K562 (cell line): ENCODE measurements around the gene CCSAP. TPM values are rescaled to one million over a fixed set of nuclear protein-coding genes. Genes with fewer than 3 reads are reported as not detected.

Experiments used
- ATAC-seq: fragments of 200-7000 bp; cut with Tn5 transposase; 3 replicates; pipeline ENCODE4 v1.9.1; 2020; ENCODE audit warnings: moderate library complexity
- BruUV-seq: library from RNA; stranded (reverse); fragments of 400-500 nt; replicated peaks from 2 replicates; lab custom pipeline; 2021; lab: Mats Ljungman, UMichigan
- CTCF ChIA-PET: fragments of 300-600 bp; formaldehyde crosslinking; extraction: SDS; loops from one replicate; lab custom pipeline; 2021; ENCODE audit warnings: low intra/inter-chr PET ratio; lab: Yijun Ruan, JAX
- POLR2A ChIA-PET: fragments of 300-600, 350-650 bp; sonication (Branson Sonifier 250); formaldehyde crosslinking; extraction: SDS; loops from one replicate; lab custom pipeline; 2021; ENCODE audit warnings: antibody characterized with exemption, inconsistent platforms; lab: Yijun Ruan, JAX
- DNase-seq, 4 experiments: peaks; one replicate each; pipeline versions ENCODE4 v3.0.0 to v3.0.0-alpha.2; 2011 to 2018; ENCODE audit warnings: low spot score in 3 of 4, mixed read lengths in 3 of 4; ENCODE audit errors: extremely low read depth in 1 of 4
- FAIRE-seq: peaks from 2 replicates; lab custom pipeline; 2011; peaks lifted over from hg19 to GRCh38; lab: Jason Lieb, UNC
- H2AFZ ChIP-seq: 2 replicates; pipeline ENCODE4 v1.6.0; 2011; ENCODE audit warnings: low read depth, low read length, control low read depth, inconsistent platforms
- H3K27ac ChIP-seq: fragments of 200-600 bp; 3 replicates; pipeline ENCODE4 v1.8.0; 2011; ENCODE audit warnings: low read depth, mild to moderate bottlenecking, control low read depth, inconsistent platforms, low read length, moderate library complexity, mixed read lengths; ENCODE audit errors: extremely low read depth
- H3K27me3 ChIP-seq, 2 experiments: fragments of 300-600 bp in 1 of 2; 2 replicates in 1 of 2; 3 replicates in 1 of 2; pipeline versions ENCODE4 v1.6.0 to v1.8.0; 2011; ENCODE audit warnings: inconsistent platforms in 2 of 2, low read length in 2 of 2, mild to moderate bottlenecking in 1 of 2, mixed read lengths in 1 of 2, moderate library complexity in 1 of 2; ENCODE audit not compliant: control insufficient read depth in 2 of 2, insufficient read depth in 2 of 2
- H3K36me3 ChIP-seq: fragments of 300-600 bp; 3 replicates; pipeline ENCODE4 v1.8.0; 2011; ENCODE audit warnings: mild to moderate bottlenecking, low read length, inconsistent platforms; ENCODE audit not compliant: control insufficient read depth, insufficient read depth
- H3K4me1 ChIP-seq, 2 experiments: fragments of 200-600 bp in 1 of 2; replicated peaks in 1 of 2; 2 replicates in 1 of 2; 3 replicates in 1 of 2; pipeline versions ENCODE4 v1.5.1 to v1.8.0; 2011; ENCODE audit warnings: inconsistent platforms in 2 of 2, low read length in 2 of 2, mild to moderate bottlenecking in 1 of 2, mixed read lengths in 1 of 2, moderate library complexity in 1 of 2; ENCODE audit not compliant: control insufficient read depth in 2 of 2, insufficient read depth in 2 of 2
- H3K4me2 ChIP-seq: 2 replicates; pipeline ENCODE4 v1.6.1; 2011; ENCODE audit warnings: low read length, control low read depth, inconsistent platforms, mixed read lengths; ENCODE audit not compliant: insufficient read depth
- H3K4me3 ChIP-seq: fragments of 200-600 bp; sonication (generic), shearing (Covaris generic); 2 replicates; pipeline ENCODE4 v1.5.1; 2016; ENCODE audit warnings: control low read depth, inconsistent platforms
- H3K79me2 ChIP-seq: fragments of 200-600 bp; 3 replicates; pipeline ENCODE4 v1.8.0; 2011; ENCODE audit warnings: low read length, inconsistent platforms; ENCODE audit not compliant: control insufficient read depth, insufficient read depth
- H3K9ac ChIP-seq, 2 experiments: 2 replicates each; pipeline versions ENCODE4 v1.6.0 to v1.6.1; 2011; ENCODE audit warnings: low read depth in 2 of 2, low read length in 2 of 2, control low read depth in 1 of 2, inconsistent platforms in 1 of 2, mild to moderate bottlenecking in 1 of 2, mixed read lengths in 1 of 2; ENCODE audit not compliant: insufficient read depth in 1 of 2
- H3K9me1 ChIP-seq: one replicate; pipeline ENCODE4 v1.6.0; 2011; ENCODE audit warnings: inconsistent platforms, mild to moderate bottlenecking, low read length, moderate library complexity; ENCODE audit not compliant: control insufficient read depth, insufficient read depth
- H3K9me3 ChIP-seq: replicated peaks from 2 replicates; pipeline ENCODE4 v1.5.1; 2011; ENCODE audit warnings: low read depth, low read length, inconsistent platforms; ENCODE audit not compliant: control insufficient read depth, insufficient read depth
- H4K20me1 ChIP-seq: replicated peaks from 2 replicates; pipeline ENCODE4 v1.6.1; 2011; ENCODE audit warnings: low read length, inconsistent platforms, mixed read lengths; ENCODE audit not compliant: control insufficient read depth, insufficient read depth
- CBX1 ChIP-seq: sonication (generic); IDR thresholded peaks from 2 replicates; pipeline ENCODE4 v1.6.1; 2016; ENCODE audit warnings: antibody characterized with exemption, low read depth, mild to moderate bottlenecking
- CEBPB ChIP-seq: fragments of 450-650 bp; IDR thresholded peaks from 2 replicates; pipeline ENCODE4 v1.6.1; 2016; ENCODE audit warnings: missing genetic modification characterization, missing compliant biosample characterization
- CEBPG ChIP-seq, 3 experiments: fragments of 200-800 bp in 1 of 3; sonication (Bioruptor generic) in 1 of 3; sonication (generic) in 1 of 3; formaldehyde crosslinking in 1 of 3; IDR thresholded peaks in 2 of 3; conservative IDR thresholded peaks in 1 of 3; 2 replicates each; pipeline versions ENCODE4 v1.6.1 to v1.8.0; 2016 to 2022; ENCODE audit warnings: missing compliant biosample characterization in 2 of 3, missing genetic modification characterization in 2 of 3, mild to moderate bottlenecking in 1 of 3, missing genetic modification reagents in 1 of 3
- HNRNPL ChIP-seq: fragments of 200-400 bp; formaldehyde crosslinking; IDR thresholded peaks from 2 replicates; pipeline ENCODE4 v1.6.1; 2017; ENCODE audit warnings: low read depth, mild to moderate bottlenecking, low read length
- L3MBTL2 ChIP-seq: fragments of 450-650 bp; IDR thresholded peaks from 2 replicates; pipeline ENCODE4 v1.6.1; 2016; ENCODE audit warnings: mild to moderate bottlenecking, moderate library complexity
- TAF1 ChIP-seq: IDR thresholded peaks from 2 replicates; pipeline ENCODE4 v1.6.1; 2011; ENCODE audit warnings: mild to moderate bottlenecking, low read length, moderate library complexity; ENCODE audit not compliant: insufficient read depth, control insufficient read depth, severe bottlenecking; ENCODE audit errors: extremely low read depth
- WGBS: fragments of 100-300 bp; shearing (Covaris generic); methylation state at CpG from one replicate; pipeline ENCODE4 v1.1.6; 2016; ENCODE audit warnings: low coverage, mixed read lengths; ENCODE audit not compliant: insufficient coverage; ENCODE audit errors: missing lambda C conversion rate; 5-methylcytosine and 5-hydroxymethylcytosine counted together
- in situ Hi-C: fragments of 300-500 bp; cut with MboI; formaldehyde crosslinking; loops from 4 replicates; pipeline ENCODE4 v1.15.0; 2018; ENCODE audit warnings: inconsistent platforms, mixed read lengths
- intact Hi-C: fragments of 100-400 bp; cut with micrococcal nuclease; formaldehyde crosslinking; loops from 2 replicates; pipeline ENCODE4 v1.14.2; 2022
- polyA plus RNA-seq, 8 experiments: library from polyadenylated mRNA; depleted of rRNA in 4 of 8; stranded (reverse) in 5 of 8; unstranded in 3 of 8; fragments of >200 nt; fragmentation: Nextera tagmentation in 2 of 8; fragmentation: Illumina TruSeq in 1 of 8; extraction: Ambion mirVana in 2 of 8; extraction: Trizol in 1 of 8; gene quantifications; 2 replicates each; pipeline versions ENCODE4 v1.2.1 to v1.2.3, GENCODE V29; 2011 to 2014; ENCODE audit warnings: inconsistent platforms in 1 of 8, missing spikeins in 1 of 8
- total RNA-seq, 7 experiments: library from RNA; depleted of rRNA in 6 of 7; stranded (reverse); fragments of >200 nt in 6 of 7; fragmentation: Illumina TruSeq in 2 of 7; extraction: Trizol in 2 of 7; gene quantifications; 2 replicates each; pipeline versions ENCODE4 v1.2.1 to v1.2.3, GENCODE V29; 2011 to 2021; ENCODE audit warnings: low replicate concordance in 1 of 7
- TF ChIP-seq, protein P1 (sequence below): sonication (generic); formaldehyde crosslinking; IDR thresholded peaks from 2 replicates; pipeline ENCODE4 v1.8.1; 2023; ENCODE audit warnings: mild to moderate bottlenecking, missing genetic modification reagents

The CCSAP gene
- total and polyA plus RNA-seq, 9 of the 15 experiments (the other 6 are each of a cell fraction or from before 2014, with no cell fraction given), result 3.6 to 15.9 (median 9.5) TPM

DNA sequence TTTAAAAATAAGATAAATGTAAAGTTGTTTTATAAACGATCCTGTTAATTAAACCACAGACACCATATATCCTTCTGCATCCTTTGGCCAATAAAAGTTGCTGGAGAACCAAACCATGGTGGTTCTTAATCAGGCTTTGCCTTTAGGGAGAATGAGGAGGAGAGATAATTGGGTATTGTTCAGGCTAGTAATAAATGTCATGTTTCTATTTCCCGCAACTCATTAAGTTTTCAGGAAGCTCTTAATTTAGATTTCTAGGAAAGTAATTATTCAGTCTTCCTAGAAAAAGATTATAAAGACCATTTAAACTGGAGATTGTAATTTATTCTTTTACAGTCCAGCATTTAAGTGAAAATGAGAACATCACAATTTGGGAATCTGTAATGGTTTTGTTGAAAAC, 37.5 kb downstream of the CCSAP start (continued):
- TF ChIP-seq, protein P1, sequence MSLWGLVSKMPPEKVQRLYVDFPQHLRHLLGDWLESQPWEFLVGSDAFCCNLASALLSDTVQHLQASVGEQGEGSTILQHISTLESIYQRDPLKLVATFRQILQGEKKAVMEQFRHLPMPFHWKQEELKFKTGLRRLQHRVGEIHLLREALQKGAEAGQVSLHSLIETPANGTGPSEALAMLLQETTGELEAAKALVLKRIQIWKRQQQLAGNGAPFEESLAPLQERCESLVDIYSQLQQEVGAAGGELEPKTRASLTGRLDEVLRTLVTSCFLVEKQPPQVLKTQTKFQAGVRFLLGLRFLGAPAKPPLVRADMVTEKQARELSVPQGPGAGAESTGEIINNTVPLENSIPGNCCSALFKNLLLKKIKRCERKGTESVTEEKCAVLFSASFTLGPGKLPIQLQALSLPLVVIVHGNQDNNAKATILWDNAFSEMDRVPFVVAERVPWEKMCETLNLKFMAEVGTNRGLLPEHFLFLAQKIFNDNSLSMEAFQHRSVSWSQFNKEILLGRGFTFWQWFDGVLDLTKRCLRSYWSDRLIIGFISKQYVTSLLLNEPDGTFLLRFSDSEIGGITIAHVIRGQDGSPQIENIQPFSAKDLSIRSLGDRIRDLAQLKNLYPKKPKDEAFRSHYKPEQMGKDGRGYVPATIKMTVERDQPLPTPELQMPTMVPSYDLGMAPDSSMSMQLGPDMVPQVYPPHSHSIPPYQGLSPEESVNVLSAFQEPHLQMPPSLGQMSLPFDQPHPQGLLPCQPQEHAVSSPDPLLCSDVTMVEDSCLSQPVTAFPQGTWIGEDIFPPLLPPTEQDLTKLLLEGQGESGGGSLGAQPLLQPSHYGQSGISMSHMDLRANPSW, result no peak
- TF ChIP-seq HNRNPL (no peak), L3MBTL2 (no peak), TAF1 (no peak)

DNA sequence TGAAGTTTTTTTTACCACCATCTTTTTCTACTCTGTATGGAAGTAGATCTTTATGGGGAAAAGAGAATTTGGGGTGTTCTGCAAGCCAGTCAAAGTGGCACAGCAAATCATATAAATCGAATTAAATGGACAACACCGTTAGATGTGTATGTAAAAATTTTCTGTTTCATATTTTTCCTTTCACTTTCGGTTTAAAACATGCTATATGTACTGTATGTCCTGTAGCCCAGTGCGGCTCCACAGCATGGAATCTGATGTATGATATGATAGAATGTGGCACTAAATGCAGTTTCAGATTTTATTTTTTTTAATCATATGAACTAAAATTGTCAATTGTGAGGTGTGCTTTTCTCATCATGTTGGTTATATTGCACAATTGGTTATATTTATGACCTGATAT, 39.0 kb downstream of the CCSAP start:
- no peak for TF ChIP-seq CEBPG (CRISPR knock-in tag; IDR thresholded peaks at IDR 0.05)
- peak in 1 of 2 experiments; percentile 53; a peak in 3 of 4 replicates for TF ChIP-seq CEBPG (tag; conservative IDR thresholded peaks at IDR 0.05 in 1 of 2, IDR thresholded peaks at IDR 0.05 in 1 of 2)
- TF ChIP-seq CBX1, result no peak
- peak; percentile 41; the same call in 1 of the 2 replicates for TF ChIP-seq CEBPB (tag)
- no peaks in the 10 kb centered on the region for H3K9me3 ChIP-seq
- no peak overlapping the region for H3K27ac ChIP-seq
- no TSS peak for BruUV-seq
- H3K9me1 ChIP-seq, result no peaks in the 10 kb centered on the region
- FAIRE-seq, result no peak
- POLR2A ChIA-PET, result interaction anchor here (1.6 kb wide), 1 partner anchor 12 kb away, joined by 5 read pairs; no protein-coding TSS in a partner anchor
- CTCF ChIA-PET, result no interaction called here
- no peaks in the 10 kb centered on the region for H3K27me3 ChIP-seq
- 84% methylated on average over 4 of the region's 4 CpGs for WGBS
- no peak overlapping the region for H3K4me2 ChIP-seq
- H3K4me3 ChIP-seq, result no peak overlapping the region
- no peak for DNase-seq
- H2AFZ ChIP-seq, result no peak overlapping the region
- in situ Hi-C loops, result no loop called here
- no peak overlapping the region for H3K9ac ChIP-seq
- H3K79me2 ChIP-seq, result no peaks in the 10 kb centered on the region
- no peaks in the 10 kb centered on the region for H3K4me1 ChIP-seq
- peak; percentile 40; the same call in 1 of the 3 replicates for ATAC-seq
- intact Hi-C loops, result no loop called here
- no peaks in the 10 kb centered on the region for H4K20me1 ChIP-seq
- peaks cover 59% of the 10 kb centered on the region for H3K36me3 ChIP-seq
